Nephron progenitor cell (in vitro differentiated cells): ENCODE measurements around the gene PTPN3.

Source experiments
- DNase-seq: peaks from one replicate; pipeline ENCODE4 v3.0.0; 2021
- H3K27ac Mint-ChIP-seq: 2 replicates; pipeline ENCODE4 v1.8.0; 2021; ENCODE audit warnings: mild to moderate bottlenecking, moderate library complexity, mixed read lengths
- H3K27me3 Mint-ChIP-seq: 2 replicates; pipeline ENCODE4 v1.8.0; 2021; ENCODE audit warnings: mild to moderate bottlenecking, low read depth, mixed read lengths; ENCODE audit not compliant: poor library complexity
- H3K36me3 Mint-ChIP-seq: 2 replicates; pipeline ENCODE4 v1.8.0; 2021; ENCODE audit warnings: low read depth, mixed read lengths
- H3K4me1 Mint-ChIP-seq: 2 replicates; pipeline ENCODE4 v1.8.0; 2021; ENCODE audit warnings: mixed read lengths
- H3K4me3 Mint-ChIP-seq: 2 replicates; pipeline ENCODE4 v1.8.0; 2021; ENCODE audit warnings: mild to moderate bottlenecking, moderate library complexity, mixed read lengths
- H3K9me3 Mint-ChIP-seq: 2 replicates; pipeline ENCODE4 v1.8.0; 2021; ENCODE audit warnings: mild to moderate bottlenecking, moderate library complexity, mixed read lengths
- CTCF ChIP-seq: fragments of 200-600 bp; sonication (generic); IDR thresholded peaks from 2 replicates; pipeline ENCODE4 v1.5.0; 2021; ENCODE audit warnings: antibody characterized with exemption

Gene PTPN3

DNA sequence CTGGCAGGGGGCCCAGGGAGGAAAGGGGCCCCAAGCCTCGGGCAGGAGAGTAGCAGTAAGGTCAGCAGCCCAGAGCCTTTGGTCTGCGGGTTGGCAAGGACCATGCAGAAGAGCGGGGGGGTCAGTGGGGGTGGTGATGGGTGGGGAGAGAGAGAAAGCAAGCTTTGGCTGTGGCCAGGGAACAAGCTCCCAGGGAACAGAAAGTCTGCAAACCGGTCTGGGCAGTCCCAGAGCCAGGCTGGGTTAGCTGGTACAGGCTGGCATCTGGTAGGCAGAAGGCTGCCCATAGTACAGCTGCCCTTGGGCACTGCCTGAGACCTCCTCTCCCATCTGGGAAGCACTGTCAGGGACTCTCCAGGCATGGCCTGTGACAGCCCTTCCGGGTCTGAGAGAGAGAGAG is 166.8 kb downstream of the PTPN3 start:
- Mint-ChIP-seq H3K4me3 (no peak overlapping the region), H3K4me1 (peaks cover 33% of the 10 kb centered on the region), H3K9me3 (no peaks in the 10 kb centered on the region), H3K27me3 (peaks cover 25% of the 10 kb centered on the region), H3K27ac (no peak overlapping the region), H3K36me3 (no peaks in the 10 kb centered on the region)
- TF ChIP-seq CTCF = no peak
- DNase-seq = no peak

DNA sequence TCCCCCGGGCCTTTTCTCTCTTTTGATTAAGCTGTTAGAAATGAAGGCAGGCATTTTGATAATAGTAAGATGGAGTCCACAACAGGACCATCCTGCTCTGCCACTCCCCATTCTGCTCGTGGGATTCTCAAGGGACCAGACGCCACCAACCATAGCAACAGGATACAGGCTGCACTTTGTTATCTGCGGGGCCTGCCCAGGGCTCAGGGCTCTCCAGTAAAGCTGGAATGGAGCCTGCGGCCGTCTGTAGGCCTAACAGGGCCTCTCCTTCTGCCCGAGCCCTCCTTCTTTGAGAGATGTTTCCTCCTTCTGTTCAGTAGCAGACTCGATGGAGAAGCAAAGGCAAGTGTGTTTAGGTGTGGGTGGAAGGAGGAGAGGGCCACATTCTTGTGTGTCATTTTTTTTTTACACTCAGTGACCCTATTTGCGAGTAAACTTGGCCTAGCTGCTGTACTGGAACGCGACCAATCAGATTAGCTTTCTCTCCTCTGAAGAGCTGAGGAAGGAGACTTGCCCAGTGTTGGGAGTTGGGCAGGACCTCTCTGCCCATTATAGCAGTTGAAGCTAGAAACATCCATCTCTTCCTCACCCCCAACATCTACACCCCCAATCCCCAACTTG is 168.4 kb downstream of the PTPN3 start:
- Mint-ChIP-seq H3K27ac (peak overlapping the region; percentile 29), H3K4me3 (no peak overlapping the region), H3K27me3 (peaks cover 25% of the 10 kb centered on the region), H3K4me1 (peaks cover 27% of the 10 kb centered on the region), H3K36me3 (no peaks in the 10 kb centered on the region), H3K9me3 (no peaks in the 10 kb centered on the region)
- no peak for TF ChIP-seq CTCF
- DNase-seq = peak; percentile 11

DNA sequence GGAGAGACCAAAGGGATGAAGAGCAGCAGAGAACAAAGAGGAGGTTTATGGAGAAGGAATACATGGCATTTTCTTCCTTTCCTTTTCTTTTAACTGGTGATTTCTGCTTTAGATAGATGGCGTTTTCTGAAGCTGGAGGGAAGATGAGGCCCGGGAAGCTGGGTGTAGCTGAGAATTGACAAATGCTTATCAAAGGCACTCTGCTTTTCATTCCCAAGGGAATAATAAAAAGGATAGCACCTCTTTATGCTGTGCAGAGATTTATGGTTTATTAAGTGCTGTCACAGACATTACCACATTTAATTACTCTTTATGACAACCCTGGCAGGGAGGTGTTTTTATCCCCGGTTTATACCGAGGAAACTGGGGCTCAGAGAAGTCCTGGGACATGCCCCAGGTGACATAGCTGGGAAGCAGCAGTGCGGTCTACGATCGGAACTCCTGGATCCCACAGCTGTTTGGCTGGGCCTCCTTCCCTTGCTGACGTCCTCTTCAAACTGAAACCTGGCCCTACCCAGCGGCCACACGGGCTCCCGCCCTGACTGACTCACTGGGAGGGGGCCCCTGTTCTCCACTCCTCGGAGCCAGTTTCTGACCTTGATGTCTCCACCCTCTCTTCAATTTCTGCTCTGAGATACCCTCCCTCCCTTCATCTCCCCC is 169.0 kb downstream of the PTPN3 start:
- Mint-ChIP-seq H3K27ac (no peak overlapping the region), H3K36me3 (no peaks in the 10 kb centered on the region), H3K9me3 (no peaks in the 10 kb centered on the region), H3K4me3 (no peak overlapping the region), H3K27me3 (peaks cover 27% of the 10 kb centered on the region), H3K4me1 (peaks cover 27% of the 10 kb centered on the region)
- no peak for TF ChIP-seq CTCF
- peak; percentile 18 for DNase-seq
